HG03342 (cell line): ENCODE results near the gene SPATA9.
A peak's percentile ranks its signal among the peaks of the same experiment; 100 is the strongest.

ENCODE experiments used
- ATAC-seq: cut with Tn5 transposase; IDR thresholded peaks from one replicate; pipeline ENCODE4 v1.9.1; 2021; ENCODE audit warnings: mild to moderate bottlenecking, moderate library complexity; ENCODE audit not compliant: unreplicated experiment

The SPATA9 gene

GRCh38 chr5:95620870-95621838 lies 61.6 kb downstream of the SPATA9 start:
- peak; percentile 38 for ATAC-seq

- peak; percentile 66 for ATAC-seq
Measured at GRCh38 chr5:95620030-95620869, 62.5 kb downstream of the SPATA9 start, which contains the start of gene GPR150. Gene GPR150 (plus strand): TSS chr5:95620087. CDS start chr5:95620276, 189 bp downstream.

GRCh38 chr5:95619514-95620029 lies 63.2 kb downstream of the SPATA9 start:
- ATAC-seq: no peak

- ATAC-seq: no peak
Measured at GRCh38 chr5:95619096-95619495, 63.7 kb downstream of the SPATA9 start.

GRCh38 chr5:95617057-95617456 lies 65.7 kb downstream of the SPATA9 start:
- ATAC-seq: no peak

- peak; percentile 42 for ATAC-seq
Measured at GRCh38 chr5:95615164-95615467, 67.7 kb downstream of the SPATA9 start.

GRCh38 chr5:95613514-95613913 lies 69.3 kb downstream of the SPATA9 start:
- ATAC-seq: no peak

- no peak for ATAC-seq
Measured at GRCh38 chr5:95611396-95611795, 71.4 kb downstream of the SPATA9 start.

- no peak for ATAC-seq
Measured at GRCh38 chr5:95610546-95610945, 72.2 kb downstream of the SPATA9 start.

GRCh38 chr5:95609711-95610110 lies 73.1 kb downstream of the SPATA9 start:
- no peak for ATAC-seq
